Suprapubic skin (tissue), 3 donors: ENCODE measurements around the gene ABCA13.

Source experiments
- CTCF ChIP-seq, 2 donors: fragments of 200-600 bp in 1 of 2; fragments of 450-650 bp in 1 of 2; sonication (generic) in 1 of 2; IDR thresholded peaks; one replicate each; pipeline ENCODE4 v1.5.1; 2016 to 2019; ENCODE audit warnings: antibody characterized with exemption in 2 of 2, mild to moderate bottlenecking in 1 of 2, moderate library complexity in 1 of 2
- POLR2AphosphoS5 ChIP-seq, 3 donors: sonication (generic); formaldehyde crosslinking; IDR thresholded peaks; one replicate each; pipeline ENCODE4 v1.6.1; 2017; ENCODE audit warnings: antibody characterized with exemption in 3 of 3

GRCh38 chr7:48671656-48672055, 500.4 kb downstream of the ABCA13 start:
- TF ChIP-seq CTCF (IDR thresholded peaks at IDR 0.05) (no peak), POLR2AphosphoS5 (IDR thresholded peaks at IDR 0.05) (no peak)
